Ovary (tissue), 3 donors: ENCODE results near the gene SOD1.

Experiments used
- POLR2A ChIP-seq: fragments of 450-650 bp; IDR thresholded peaks from one replicate; pipeline ENCODE4 v1.6.1; 2017; ENCODE audit warnings: antibody characterized with exemption, mild to moderate bottlenecking, moderate library complexity
- TF ChIP-seq, protein P1 (sequence below), 3 donors: fragments of 450-650 bp in 2 of 3; fragments of 200-600 bp in 1 of 3; IDR thresholded peaks; one replicate each; pipeline versions ENCODE4 v1.5.1 to v1.8.0; 2016 to 2022; ENCODE audit warnings: antibody characterized with exemption in 3 of 3, mild to moderate bottlenecking in 1 of 3
- donor health status: DM: no; HTN: no; CAD: no.

DNA sequence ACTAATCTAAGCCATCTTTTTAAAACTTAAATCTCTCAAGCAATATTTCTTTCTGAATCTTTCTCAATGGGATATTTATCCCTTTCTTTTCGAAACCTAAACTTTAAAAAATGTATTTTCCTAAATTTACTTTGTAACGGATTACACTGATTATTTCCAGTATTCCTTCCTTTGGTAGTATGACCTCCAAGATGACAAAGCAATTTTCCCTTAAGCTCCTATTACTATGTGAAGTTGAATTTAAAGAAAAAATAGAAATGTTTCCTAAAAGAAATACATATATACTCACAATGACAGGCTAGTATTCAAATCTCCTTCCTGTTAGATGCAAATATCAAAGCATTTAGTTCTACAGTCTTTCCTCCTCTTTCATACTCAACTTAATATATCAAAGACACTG is 56.6 kb downstream of the SOD1 start:
- TF ChIP-seq, protein P1, sequence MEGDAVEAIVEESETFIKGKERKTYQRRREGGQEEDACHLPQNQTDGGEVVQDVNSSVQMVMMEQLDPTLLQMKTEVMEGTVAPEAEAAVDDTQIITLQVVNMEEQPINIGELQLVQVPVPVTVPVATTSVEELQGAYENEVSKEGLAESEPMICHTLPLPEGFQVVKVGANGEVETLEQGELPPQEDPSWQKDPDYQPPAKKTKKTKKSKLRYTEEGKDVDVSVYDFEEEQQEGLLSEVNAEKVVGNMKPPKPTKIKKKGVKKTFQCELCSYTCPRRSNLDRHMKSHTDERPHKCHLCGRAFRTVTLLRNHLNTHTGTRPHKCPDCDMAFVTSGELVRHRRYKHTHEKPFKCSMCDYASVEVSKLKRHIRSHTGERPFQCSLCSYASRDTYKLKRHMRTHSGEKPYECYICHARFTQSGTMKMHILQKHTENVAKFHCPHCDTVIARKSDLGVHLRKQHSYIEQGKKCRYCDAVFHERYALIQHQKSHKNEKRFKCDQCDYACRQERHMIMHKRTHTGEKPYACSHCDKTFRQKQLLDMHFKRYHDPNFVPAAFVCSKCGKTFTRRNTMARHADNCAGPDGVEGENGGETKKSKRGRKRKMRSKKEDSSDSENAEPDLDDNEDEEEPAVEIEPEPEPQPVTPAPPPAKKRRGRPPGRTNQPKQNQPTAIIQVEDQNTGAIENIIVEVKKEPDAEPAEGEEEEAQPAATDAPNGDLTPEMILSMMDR (IDR thresholded peaks at IDR 0.05): no peak
- TF ChIP-seq POLR2A: no peak
